HG03025 (cell line): ENCODE results near the gene GABBR2.

Experiments
- ATAC-seq: cut with Tn5 transposase; IDR thresholded peaks from one replicate; pipeline ENCODE4 v1.9.1; 2021; ENCODE audit warnings: mild to moderate bottlenecking, moderate library complexity; ENCODE audit not compliant: unreplicated experiment, low FRiP score

Gene GABBR2

GRCh38 chr9:98335661-98336060, 373.1 kb downstream of the GABBR2 start:
- no peak for ATAC-seq

GRCh38 chr9:98334796-98335195, 373.9 kb downstream of the GABBR2 start:
- ATAC-seq: no peak

- ATAC-seq: no peak
Measured at GRCh38 chr9:98333703-98334582, 374.8 kb downstream of the GABBR2 start.

GRCh38 chr9:98332405-98332831, 376.3 kb downstream of the GABBR2 start:
- ATAC-seq: no peak

- no peak for ATAC-seq
Measured at GRCh38 chr9:98331536-98332259, 377.0 kb downstream of the GABBR2 start.

GRCh38 chr9:98330831-98331230, 377.9 kb downstream of the GABBR2 start:
- ATAC-seq: no peak

GRCh38 chr9:98329904-98330303, 378.8 kb downstream of the GABBR2 start:
- ATAC-seq: no peak

GRCh38 chr9:98329281-98329680, 379.5 kb downstream of the GABBR2 start:
- no peak for ATAC-seq

GRCh38 chr9:98328770-98329169, 380.0 kb downstream of the GABBR2 start:
- no peak for ATAC-seq

GRCh38 chr9:98328141-98328540, 380.6 kb downstream of the GABBR2 start:
- no peak for ATAC-seq

GRCh38 chr9:98327249-98327561, 381.5 kb downstream of the GABBR2 start:
- ATAC-seq: no peak

- ATAC-seq: no peak
Measured at GRCh38 chr9:98326459-98327248, 382.1 kb downstream of the GABBR2 start.

- no peak for ATAC-seq
Measured at GRCh38 chr9:98324801-98325200, 383.9 kb downstream of the GABBR2 start.

- ATAC-seq: no peak
Measured at GRCh38 chr9:98323831-98324135, 385.0 kb downstream of the GABBR2 start.

- no peak for ATAC-seq
Measured at GRCh38 chr9:98323051-98323830, 385.5 kb downstream of the GABBR2 start.

- no peak for ATAC-seq
Measured at GRCh38 chr9:98321269-98321668, 387.5 kb downstream of the GABBR2 start.

GRCh38 chr9:98318834-98319478, 389.8 kb downstream of the GABBR2 start:
- ATAC-seq: no peak

- ATAC-seq: no peak
Measured at GRCh38 chr9:98318041-98318790, 390.5 kb downstream of the GABBR2 start.

GRCh38 chr9:98317134-98317857, 391.4 kb downstream of the GABBR2 start:
- ATAC-seq: no peak
